ENCODE results near the gene ZNF608. TPM values are rescaled to one million over a fixed set of nuclear protein-coding genes. Genes with fewer than 3 reads are reported as not detected.

Gene ZNF608
- total and polyA plus RNA-seq, 2 experiments from 2014 or later, result 20.5 to 42.4 TPM

DNA sequence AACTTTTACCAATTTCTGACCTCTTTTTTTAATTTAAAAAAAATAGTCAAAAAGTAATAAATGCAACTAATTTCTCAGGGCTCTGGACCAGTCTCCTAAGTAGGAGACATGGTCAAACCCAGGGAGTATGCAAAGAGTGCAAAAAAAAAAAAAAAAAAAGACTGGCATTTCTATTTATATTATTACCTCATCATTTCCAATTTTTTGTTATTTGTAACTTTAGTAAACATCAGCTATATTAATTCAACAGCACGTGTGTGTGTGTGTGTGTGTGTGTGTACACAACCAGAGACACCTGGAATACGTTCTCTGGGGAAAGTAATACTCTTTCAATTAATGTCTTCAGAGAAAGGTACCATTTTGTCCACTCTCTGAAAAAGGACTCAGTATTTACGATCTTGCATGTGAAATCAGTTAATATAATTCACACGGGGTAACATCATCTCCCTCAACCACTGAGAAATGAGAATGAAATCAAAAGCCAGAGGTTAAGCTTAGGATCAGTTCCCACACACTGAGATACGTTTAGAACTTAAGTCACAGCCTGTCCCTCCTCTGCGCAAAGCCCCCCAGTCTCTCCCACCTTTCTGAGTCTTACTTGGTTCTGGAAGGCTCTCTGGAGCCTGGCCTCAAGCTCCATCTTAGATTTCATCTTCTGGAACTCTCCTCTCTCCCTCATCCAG lies 21.9 kb downstream of the ZNF608 start:
- peaks cover 100% of the 10 kb centered on the region for H3K79me2 ChIP-seq (replicated peaks; ENCODE audit: insufficient read depth)
- no peak for ATAC-seq
- peak overlapping the region; percentile 29; the same call in 1 of the 2 replicates for H3K27ac Mint-ChIP-seq

DNA sequence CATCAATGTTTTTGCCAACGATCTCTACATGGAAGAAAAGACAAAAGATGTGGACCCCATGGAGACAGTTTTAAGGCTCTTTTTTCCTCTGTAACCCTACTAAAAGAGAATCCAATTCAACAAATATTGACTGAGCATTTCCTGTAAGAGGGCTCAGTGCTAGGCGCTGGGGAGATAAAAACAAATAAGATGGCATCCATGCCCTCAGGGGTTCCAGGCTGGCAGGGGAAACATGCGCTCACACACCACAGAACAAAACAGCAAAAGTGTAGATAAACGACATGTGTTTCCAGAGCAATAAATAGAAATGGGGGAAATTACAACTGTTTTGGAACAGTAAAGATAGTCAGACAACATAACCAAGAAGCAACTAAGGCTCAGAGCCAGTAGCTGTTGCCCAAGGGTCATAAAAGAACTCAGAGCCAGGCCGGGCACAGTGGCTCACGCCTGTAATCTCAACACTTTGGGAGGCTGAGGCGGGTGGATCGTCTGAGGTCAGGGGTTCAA lies 25.2 kb downstream of the ZNF608 start:
- no peak for ATAC-seq
- H3K4me1 Mint-ChIP-seq, result peaks cover 64% of the 10 kb centered on the region

More for the DNA sequence above, 21.9 kb downstream of the ZNF608 start:
- DNase-seq (ENCODE audit: low spot score), result no peak
- no peak for TF ChIP-seq ZNF114 (CRISPR knock-in tag; IDR thresholded peaks at IDR 0.05)
- no peak for TF ChIP-seq NANOG (IDR thresholded peaks at IDR 0.05; ENCODE audit: borderline replicate concordance)
- Histone ChIP-seq H4K20me1 (replicated peaks; ENCODE audit: insufficient read depth) (no peaks in the 10 kb centered on the region; the same call in 1 of the 2 replicates), H3K4me2 (no peak overlapping the region), H3K36me3 (ENCODE audit: insufficient read depth) (no peaks in the 10 kb centered on the region), H3K4me3 (no peak overlapping the region), H3K9me2 (ENCODE audit: insufficient read depth) (peaks cover 13% of the 10 kb centered on the region), H2AFZ (no peak overlapping the region), H3K27me3 (ENCODE audit: insufficient read depth) (no peaks in the 10 kb centered on the region), H3K4me1 (ENCODE audit: insufficient read depth) (peaks cover 42% of the 10 kb centered on the region), H3F3A (replicated peaks; ENCODE audit: low read depth) (no peaks in the 10 kb centered on the region), H3K27ac (ENCODE audit: low read depth) (no peak overlapping the region)
- H3K36me3 Mint-ChIP-seq (ENCODE audit: low read depth), result peaks cover 11% of the 10 kb centered on the region
- H3K27me3 Mint-ChIP-seq (ENCODE audit: insufficient read depth, low read depth, poor library complexity), result no peaks in the 10 kb centered on the region
- no peak overlapping the region for H3K4me3 Mint-ChIP-seq
- H3K9me3 Mint-ChIP-seq, result no peaks in the 10 kb centered on the region; the same call in 2 of the 3 replicates
- H3K4me1 Mint-ChIP-seq, result peaks cover 64% of the 10 kb centered on the region

More for the DNA sequence above, 25.2 kb downstream of the ZNF608 start:
- TF ChIP-seq, protein P1, sequence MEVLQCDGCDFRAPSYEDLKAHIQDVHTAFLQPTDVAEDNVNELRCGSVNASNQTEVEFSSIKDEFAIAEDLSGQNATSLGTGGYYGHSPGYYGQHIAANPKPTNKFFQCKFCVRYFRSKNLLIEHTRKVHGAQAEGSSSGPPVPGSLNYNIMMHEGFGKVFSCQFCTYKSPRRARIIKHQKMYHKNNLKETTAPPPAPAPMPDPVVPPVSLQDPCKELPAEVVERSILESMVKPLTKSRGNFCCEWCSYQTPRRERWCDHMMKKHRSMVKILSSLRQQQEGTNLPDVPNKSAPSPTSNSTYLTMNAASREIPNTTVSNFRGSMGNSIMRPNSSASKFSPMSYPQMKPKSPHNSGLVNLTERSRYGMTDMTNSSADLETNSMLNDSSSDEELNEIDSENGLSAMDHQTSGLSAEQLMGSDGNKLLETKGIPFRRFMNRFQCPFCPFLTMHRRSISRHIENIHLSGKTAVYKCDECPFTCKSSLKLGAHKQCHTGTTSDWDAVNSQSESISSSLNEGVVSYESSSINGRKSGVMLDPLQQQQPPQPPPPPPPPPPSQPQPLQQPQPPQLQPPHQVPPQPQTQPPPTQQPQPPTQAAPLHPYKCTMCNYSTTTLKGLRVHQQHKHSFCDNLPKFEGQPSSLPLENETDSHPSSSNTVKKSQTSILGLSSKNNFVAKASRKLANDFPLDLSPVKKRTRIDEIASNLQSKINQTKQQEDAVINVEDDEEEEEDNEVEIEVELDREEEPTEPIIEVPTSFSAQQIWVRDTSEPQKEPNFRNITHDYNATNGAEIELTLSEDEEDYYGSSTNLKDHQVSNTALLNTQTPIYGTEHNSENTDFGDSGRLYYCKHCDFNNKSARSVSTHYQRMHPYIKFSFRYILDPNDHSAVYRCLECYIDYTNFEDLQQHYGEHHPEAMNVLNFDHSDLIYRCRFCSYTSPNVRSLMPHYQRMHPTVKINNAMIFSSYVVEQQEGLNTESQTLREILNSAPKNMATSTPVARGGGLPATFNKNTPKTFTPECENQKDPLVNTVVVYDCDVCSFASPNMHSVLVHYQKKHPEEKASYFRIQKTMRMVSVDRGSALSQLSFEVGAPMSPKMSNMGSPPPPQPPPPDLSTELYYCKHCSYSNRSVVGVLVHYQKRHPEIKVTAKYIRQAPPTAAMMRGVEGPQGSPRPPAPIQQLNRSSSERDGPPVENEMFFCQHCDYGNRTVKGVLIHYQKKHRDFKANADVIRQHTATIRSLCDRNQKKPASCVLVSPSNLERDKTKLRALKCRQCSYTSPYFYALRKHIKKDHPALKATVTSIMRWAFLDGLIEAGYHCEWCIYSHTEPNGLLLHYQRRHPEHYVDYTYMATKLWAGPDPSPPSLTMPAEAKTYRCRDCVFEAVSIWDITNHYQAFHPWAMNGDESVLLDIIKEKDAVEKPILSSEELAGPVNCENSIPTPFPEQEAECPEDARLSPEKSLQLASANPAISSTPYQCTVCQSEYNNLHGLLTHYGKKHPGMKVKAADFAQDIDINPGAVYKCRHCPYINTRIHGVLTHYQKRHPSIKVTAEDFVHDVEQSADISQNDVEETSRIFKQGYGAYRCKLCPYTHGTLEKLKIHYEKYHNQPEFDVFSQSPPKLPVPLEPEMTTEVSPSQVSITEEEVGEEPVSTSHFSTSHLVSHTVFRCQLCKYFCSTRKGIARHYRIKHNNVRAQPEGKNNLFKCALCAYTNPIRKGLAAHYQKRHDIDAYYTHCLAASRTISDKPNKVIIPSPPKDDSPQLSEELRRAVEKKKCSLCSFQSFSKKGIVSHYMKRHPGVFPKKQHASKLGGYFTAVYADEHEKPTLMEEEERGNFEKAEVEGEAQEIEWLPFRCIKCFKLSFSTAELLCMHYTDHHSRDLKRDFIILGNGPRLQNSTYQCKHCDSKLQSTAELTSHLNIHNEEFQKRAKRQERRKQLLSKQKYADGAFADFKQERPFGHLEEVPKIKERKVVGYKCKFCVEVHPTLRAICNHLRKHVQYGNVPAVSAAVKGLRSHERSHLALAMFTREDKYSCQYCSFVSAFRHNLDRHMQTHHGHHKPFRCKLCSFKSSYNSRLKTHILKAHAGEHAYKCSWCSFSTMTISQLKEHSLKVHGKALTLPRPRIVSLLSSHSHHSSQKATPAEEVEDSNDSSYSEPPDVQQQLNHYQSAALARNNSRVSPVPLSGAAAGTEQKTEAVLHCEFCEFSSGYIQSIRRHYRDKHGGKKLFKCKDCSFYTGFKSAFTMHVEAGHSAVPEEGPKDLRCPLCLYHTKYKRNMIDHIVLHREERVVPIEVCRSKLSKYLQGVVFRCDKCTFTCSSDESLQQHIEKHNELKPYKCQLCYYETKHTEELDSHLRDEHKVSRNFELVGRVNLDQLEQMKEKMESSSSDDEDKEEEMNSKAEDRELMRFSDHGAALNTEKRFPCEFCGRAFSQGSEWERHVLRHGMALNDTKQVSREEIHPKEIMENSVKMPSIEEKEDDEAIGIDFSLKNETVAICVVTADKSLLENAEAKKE (CRISPR knock-in tag; IDR thresholded peaks at IDR 0.05), result no peak
- TF ChIP-seq, protein P2, sequence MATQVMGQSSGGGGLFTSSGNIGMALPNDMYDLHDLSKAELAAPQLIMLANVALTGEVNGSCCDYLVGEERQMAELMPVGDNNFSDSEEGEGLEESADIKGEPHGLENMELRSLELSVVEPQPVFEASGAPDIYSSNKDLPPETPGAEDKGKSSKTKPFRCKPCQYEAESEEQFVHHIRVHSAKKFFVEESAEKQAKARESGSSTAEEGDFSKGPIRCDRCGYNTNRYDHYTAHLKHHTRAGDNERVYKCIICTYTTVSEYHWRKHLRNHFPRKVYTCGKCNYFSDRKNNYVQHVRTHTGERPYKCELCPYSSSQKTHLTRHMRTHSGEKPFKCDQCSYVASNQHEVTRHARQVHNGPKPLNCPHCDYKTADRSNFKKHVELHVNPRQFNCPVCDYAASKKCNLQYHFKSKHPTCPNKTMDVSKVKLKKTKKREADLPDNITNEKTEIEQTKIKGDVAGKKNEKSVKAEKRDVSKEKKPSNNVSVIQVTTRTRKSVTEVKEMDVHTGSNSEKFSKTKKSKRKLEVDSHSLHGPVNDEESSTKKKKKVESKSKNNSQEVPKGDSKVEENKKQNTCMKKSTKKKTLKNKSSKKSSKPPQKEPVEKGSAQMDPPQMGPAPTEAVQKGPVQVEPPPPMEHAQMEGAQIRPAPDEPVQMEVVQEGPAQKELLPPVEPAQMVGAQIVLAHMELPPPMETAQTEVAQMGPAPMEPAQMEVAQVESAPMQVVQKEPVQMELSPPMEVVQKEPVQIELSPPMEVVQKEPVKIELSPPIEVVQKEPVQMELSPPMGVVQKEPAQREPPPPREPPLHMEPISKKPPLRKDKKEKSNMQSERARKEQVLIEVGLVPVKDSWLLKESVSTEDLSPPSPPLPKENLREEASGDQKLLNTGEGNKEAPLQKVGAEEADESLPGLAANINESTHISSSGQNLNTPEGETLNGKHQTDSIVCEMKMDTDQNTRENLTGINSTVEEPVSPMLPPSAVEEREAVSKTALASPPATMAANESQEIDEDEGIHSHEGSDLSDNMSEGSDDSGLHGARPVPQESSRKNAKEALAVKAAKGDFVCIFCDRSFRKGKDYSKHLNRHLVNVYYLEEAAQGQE (IDR thresholded peaks at IDR 0.05; ENCODE audit: unreplicated experiment), result no peak
- TF ChIP-seq POLR2AphosphoS5 (IDR thresholded peaks at IDR 0.05; ENCODE audit: low read depth), result no peak
- no peak for TF ChIP-seq EZH2 (IDR thresholded peaks at IDR 0.05; ENCODE audit: low read depth, unreplicated experiment)
- TF ChIP-seq, protein P3, sequence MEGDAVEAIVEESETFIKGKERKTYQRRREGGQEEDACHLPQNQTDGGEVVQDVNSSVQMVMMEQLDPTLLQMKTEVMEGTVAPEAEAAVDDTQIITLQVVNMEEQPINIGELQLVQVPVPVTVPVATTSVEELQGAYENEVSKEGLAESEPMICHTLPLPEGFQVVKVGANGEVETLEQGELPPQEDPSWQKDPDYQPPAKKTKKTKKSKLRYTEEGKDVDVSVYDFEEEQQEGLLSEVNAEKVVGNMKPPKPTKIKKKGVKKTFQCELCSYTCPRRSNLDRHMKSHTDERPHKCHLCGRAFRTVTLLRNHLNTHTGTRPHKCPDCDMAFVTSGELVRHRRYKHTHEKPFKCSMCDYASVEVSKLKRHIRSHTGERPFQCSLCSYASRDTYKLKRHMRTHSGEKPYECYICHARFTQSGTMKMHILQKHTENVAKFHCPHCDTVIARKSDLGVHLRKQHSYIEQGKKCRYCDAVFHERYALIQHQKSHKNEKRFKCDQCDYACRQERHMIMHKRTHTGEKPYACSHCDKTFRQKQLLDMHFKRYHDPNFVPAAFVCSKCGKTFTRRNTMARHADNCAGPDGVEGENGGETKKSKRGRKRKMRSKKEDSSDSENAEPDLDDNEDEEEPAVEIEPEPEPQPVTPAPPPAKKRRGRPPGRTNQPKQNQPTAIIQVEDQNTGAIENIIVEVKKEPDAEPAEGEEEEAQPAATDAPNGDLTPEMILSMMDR (conservative IDR thresholded peaks at IDR 0.05; ENCODE audit: low read depth in 2 of 2), result no peak
- no peak for TF ChIP-seq ZNF114 (CRISPR knock-in tag; IDR thresholded peaks at IDR 0.05)
- TF ChIP-seq ZNF331 (CRISPR knock-in tag; IDR thresholded peaks at IDR 0.05; ENCODE audit: low read depth), result no peak
- DNase-seq (ENCODE audit: low spot score), result no peak
- Histone ChIP-seq H3K4me2 (no peak overlapping the region), H3K4me3 (no peak overlapping the region), H3K27me3 (ENCODE audit: insufficient read depth) (no peaks in the 10 kb centered on the region), H2AFZ (no peak overlapping the region), H3F3A (replicated peaks; ENCODE audit: low read depth) (no peaks in the 10 kb centered on the region), H3K36me3 (ENCODE audit: insufficient read depth) (no peaks in the 10 kb centered on the region), H3K79me2 (replicated peaks; ENCODE audit: insufficient read depth) (peaks cover 100% of the 10 kb centered on the region), H3K4me1 (ENCODE audit: insufficient read depth) (peaks cover 54% of the 10 kb centered on the region), H3K9me2 (ENCODE audit: insufficient read depth) (0 out of 2 replicates have a peak, but pooled peaks cover 5% of the 10 kb centered on the region), H3K27ac (ENCODE audit: low read depth) (0 out of 2 replicates have a peak overlapping the region, but pooled peaks have one; percentile 4), H4K20me1 (replicated peaks; ENCODE audit: insufficient read depth) (no peaks in the 10 kb centered on the region; the same call in 1 of the 2 replicates)
- H3K27me3 Mint-ChIP-seq (ENCODE audit: insufficient read depth, low read depth, poor library complexity), result no peaks in the 10 kb centered on the region
- peak overlapping the region; percentile 81 for H3K27ac Mint-ChIP-seq
- H3K9me3 Mint-ChIP-seq, result no peaks in the 10 kb centered on the region; the same call in 2 of the 3 replicates
- peaks cover 2% of the 10 kb centered on the region; the same call in 2 of the 3 replicates for H3K36me3 Mint-ChIP-seq (ENCODE audit: low read depth)
- no peak overlapping the region; the same call in 2 of the 3 replicates for H3K4me3 Mint-ChIP-seq

Data from GM23338 (cell line).